Endometrial microvascular endothelial cells (primary cell): ENCODE results near the gene EOGT. TPM values are rescaled to one million over a fixed set of nuclear protein-coding genes. Genes with fewer than 3 reads are reported as not detected.

Experiments
- in situ Hi-C: cut with HindIII; loops from 2 replicates; pipeline ENCODE4 v1.10.0; 2017; ENCODE audit warnings: low sequenced_read_pairs, low pct_unique_long_range_greater_than_20kb; ENCODE audit errors: inconsistent ontology term
- total RNA-seq: library from RNA; depleted of rRNA; stranded (reverse); fragments of >200 nt; gene quantifications from one replicate; pipeline ENCODE4 v1.2.3, GENCODE V29; 2015; ENCODE audit errors: inconsistent ontology term

Gene EOGT
- total RNA-seq, 1 donor from 2014 or later = 103 TPM

DNA sequence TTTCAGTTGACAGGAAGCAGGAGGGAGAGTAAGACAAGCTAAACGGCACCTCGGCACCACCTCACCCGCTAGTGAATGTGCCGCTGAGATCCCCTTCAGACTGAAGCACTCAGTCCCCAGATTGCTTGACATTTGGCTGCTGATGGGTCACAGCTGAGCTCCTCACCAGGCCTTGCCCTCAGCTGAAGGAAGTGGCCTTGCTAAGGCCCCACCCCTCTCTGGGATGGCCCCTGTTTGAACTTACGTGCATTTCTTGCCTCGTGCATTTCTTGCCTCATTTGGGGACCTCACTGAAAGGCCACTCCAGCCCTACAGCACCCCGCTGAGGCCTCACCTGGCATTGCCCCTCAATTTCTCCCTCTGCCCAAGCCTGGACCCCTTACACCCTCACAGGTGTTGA lies 39.8 kb downstream of the EOGT start:
- in situ Hi-C loops = no loop called here

DNA sequence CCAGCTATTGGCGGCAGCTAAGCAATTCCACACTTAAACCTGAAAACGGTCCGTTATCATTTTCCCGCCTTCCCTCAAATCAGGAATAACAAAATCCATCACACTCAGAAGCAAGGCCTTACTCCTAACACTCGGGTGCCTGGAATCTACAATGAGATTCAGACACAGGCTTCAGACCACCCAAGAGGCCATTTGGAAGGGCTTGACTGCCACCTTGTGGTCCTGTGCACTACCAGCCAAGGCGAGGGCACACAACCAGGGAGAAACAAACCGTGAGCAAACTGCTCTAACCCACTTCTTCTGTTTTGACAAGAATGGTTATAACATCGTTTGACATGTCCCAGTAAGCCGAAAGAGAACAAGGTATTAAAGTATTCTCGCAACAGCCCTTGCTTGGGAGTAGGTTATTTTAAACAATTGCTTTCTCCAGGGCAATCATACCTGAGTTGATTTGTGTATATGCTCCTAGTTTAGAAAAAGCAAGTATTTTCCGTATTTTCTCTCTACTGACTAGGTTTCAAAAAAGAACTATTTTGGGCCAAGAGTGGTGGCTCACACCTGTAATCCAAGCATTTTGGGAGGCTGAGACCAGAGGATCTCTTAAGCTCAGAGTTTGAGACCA lies 41.0 kb downstream of the EOGT start:
- in situ Hi-C loops = no loop called here

DNA sequence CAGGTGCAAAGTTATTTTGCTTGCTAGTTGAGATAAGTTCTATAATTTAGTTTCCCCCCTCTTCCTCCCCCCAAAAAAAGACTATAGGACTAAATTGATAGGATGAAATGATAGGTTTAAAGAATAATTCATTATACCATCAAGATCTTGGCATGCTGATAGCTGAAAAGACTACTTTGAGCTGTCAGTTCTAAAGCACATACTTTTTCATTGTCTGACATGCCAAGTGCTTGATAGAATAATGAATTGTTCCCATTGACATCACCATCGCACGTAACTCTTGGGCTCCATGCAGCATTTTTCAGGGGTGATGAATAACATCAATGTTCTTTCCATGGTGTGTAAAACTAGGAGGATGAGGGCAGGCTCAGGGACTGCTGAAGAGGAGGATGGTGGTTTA lies 48.8 kb downstream of the EOGT start:
- in situ Hi-C loops = no loop called here

DNA sequence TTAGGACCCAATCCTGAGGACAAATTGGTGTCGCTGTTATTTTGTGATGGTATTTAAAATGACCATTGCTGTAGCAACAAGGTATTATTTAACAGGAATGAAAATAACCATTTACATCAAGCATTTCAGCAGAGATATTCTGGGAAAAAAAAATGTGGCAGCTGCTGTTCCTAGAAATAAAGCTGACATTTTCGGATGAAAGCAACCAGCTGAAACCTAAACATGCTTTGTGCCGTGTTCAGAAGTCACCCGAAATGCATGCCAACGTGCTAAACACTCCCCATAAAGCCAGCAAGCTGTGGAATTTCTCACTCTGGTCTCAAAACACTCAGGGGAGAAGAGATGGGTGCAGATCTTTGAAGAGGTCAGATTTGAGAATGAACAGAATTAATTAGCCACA lies 49.6 kb downstream of the EOGT start:
- in situ Hi-C loops = no loop called here

DNA sequence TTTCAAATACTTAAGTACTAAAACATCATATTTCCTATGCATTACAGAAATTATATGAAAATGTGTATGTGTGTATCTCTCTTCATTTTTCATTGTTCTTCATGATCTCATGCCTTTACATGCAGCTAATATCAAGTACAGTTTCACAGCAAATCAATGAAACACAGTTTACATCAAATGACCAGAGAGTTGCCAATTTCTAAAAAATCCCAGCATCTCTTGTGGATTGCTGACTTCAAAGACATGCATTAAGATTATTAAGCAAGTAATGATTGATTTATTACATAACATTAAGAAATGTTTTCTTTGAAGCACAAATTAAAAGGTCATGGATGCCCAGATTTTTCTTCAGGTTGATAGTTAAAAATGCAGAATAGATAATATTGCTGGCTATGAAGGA lies 50.1 kb downstream of the EOGT start:
- in situ Hi-C loops = no loop called here

DNA sequence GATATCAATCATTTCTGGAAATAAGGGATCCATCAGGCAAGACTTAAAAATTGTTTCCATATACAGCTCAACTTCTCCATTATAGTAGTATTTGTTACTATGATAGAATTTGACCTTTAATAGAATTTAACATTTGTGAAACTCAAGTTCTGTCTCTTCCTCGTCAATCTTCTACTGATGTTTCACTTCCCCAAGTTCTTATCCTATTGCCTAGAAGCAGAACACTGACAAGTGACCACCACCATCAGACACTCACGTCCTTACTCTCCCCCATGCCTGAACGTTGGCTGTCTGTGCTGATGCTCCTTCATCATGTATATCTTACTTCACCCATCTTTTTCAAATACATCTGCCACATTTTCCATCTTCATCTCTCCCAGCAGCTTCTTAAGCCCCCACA lies 54.6 kb downstream of the EOGT start:
- in situ Hi-C loops = no loop called here

DNA sequence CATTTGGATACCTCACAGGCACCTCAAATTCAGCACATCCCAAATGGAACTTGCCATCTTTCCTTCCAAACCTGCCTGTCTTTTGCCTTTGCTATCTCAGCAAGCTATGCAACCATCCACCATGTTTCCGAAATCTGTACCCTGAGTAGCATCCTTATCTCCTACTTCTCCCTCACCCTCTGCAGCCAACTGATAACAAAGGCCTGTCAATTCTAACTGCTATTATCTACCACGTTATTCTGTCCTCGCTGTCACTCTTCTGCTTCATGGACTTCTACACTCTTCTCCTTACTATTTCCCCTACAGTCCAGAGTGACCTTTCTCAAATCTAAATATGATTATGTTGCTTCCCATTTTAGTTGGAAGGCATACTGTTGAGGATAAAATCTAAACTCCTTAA lies 55.6 kb downstream of the EOGT start:
- in situ Hi-C loops = no loop called here

DNA sequence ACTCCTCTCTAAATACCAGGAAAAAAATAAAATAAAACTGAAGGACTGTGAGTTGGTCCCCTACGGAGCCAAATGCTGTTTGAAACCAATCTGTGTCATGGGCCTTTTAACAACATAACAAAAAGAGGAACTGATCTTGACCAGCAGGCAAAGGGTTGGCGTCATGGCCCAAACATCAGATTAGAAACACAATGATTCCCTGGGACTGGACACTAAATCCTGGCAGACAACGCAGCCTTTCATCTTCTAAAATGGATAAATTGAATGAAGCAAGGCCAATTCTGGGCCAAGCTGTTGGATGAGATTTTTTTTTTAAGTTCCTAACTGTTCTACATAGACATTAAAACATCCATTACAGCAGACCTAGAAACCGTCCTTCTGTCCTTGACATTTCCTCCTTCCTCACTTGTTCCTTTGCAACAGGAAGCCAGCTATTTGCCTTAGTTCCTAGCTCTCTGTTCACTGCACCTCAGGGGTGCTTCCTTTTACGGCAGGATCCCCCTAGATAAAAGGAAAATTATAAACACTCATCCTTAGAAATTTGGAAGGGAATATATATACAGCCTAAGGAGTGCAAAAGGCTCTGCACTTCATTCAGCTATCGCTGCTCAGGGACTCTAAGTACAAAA lies 59.6 kb downstream of the EOGT start:
- in situ Hi-C loops = no loop called here

DNA sequence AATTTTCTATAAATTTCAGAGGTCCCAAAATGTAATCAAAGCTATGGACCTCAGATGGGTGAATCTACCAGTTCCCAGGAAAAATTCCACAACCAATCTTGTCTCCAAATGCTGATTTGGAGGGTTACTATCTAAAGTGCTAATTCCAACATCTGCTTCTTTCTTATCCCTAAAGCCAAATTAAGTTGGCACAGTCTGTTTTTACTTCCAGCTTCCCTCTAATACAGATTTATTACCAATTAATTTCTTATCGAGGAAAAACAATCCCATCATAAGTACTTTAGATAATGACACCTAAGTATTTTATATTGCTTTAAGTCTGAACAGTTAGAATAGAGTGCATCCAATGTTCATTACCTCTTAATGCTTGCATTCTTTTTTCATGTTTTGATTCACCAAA lies 68.3 kb downstream of the EOGT start:
- in situ Hi-C loops = no loop called here

DNA sequence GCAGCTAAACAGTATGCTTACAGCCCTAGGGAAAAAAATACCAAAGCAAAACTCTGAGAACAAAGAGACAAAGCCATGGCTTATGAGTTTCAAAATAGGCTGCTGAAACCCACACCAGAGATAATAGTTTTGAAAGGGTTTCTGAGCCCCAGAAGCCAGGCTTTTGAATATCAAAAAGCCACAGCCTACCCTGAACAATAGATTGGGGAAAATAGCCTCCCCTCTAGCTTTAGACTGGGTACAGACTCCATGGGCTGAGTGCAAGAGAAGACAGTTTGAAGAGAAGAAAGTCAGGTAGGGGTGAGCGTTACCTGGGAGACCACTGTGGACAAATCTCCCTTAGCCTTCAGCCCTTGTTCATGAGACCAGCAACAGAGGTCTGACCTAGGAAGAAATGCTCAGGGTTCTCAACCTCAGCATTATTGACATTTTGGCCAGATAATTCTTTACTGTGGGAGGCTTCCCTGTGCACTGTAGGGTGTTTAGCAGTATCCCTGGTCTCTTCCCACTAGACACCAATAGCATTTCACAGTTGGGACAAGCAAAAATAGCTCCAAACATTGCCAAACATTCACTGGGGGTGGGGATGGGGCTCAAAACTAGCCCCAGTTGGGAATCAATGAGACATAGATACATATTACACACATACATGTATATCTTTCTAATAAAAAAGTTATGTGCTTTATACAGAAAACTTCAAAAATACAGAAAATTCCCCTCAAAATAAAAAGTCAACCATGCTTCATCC lies 69.6 kb downstream of the EOGT start:
- in situ Hi-C loops = no loop called here

DNA sequence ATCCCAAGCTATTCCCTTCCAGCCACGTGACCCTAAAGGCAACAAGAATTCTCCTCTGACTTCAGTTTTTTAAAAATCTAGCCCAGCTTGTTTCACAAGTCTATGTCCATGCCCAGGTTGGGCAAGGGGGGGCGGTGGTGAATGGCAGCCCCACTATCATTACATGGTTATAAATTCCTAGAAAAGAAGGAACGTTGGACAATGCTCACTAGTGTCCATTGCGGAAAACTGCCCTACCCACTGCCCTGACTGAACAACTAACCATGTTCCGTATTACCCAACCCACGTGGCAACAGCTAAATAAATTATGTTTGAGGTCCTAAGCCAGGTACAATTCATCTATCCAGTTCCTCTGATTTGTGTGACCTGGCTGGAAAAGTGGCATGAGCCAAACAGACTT lies 72.4 kb downstream of the EOGT start:
- in situ Hi-C loops = no loop called here

DNA sequence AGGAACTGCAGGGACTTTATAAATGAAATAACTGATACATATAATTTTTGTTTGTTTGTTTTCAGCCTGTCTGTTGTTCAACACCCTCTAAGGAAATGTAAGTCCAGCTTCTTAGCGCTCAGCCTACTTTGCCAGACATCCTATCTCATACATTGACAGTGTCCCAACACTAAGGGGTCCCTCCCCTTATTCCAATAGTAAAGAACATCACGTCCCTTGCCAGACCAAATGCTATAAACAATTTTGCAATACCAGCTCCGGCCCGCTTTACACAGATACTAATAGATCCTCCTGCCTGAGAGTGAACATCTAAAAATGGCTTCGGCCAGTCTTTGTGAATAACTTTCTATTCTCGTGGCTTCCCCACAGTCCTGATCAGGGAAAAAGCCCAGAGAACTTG lies 76.6 kb downstream of the EOGT start:
- in situ Hi-C loops = no loop called here

DNA sequence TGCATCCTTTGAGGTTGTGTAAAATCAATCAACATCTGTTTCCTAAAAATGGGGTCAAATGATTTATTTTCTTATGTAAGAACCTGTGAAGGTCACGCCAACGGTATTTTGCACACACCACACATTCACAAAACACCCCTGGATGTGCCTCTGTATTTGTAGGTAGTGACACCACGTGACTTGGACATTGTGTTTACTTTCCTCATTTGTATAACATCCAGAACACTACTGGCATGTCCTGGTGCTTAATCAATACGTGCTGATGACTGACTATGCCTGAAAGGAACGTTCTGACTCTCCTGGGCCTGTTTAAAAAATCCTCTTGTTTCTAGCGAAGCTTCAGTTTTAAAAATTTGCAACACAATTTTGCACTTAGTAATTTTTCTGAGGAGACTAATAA lies 77.7 kb downstream of the EOGT start:
- in situ Hi-C loops = no loop called here

DNA sequence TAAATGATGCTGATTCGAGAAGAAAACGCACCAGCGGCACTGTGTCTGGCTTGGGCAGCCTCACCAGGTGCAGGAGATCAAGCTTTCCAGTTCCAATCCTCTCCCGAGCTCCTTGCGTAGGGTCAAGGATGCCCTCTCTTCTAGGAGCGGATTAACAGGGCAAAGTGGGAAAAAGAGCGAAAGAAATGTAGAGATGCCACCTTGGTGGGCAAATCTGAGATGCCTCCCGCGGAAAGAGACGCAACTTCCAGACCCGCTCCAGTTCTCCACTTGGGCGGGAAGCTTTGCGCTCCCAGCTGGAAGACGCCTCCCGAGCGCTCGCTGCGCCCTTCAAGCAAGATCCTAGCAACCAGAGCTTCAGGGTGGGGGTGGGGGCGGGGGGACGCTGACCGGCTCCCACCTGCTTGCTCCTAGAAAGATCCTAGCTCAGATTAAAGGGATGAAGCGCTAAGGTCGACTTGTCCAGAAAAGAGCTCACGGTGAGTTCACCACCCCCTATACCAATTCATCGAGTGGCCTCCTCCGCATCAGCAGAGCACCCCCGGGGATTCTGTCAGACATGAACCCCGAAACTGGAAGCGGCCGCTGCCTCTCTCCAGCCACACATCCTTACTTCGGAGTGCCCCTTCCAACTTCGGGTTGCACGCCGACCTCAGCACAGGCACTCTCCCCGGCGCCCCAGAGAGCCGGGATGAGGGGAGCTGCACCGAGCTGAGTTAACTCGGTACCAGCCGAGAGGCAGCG lies 81.9 kb downstream of the EOGT start:
- in situ Hi-C loops = no loop called here

Other genes starting within 250 kb of the EOGT start
- gene TAFA4, start 81.1 kb downstream of the EOGT start, total RNA-seq = not detected
- gene TMF1, start 38.6 kb upstream of the EOGT start, total RNA-seq = 17.3 TPM
- gene UBA3, start 66.7 kb upstream of the EOGT start, total RNA-seq = 73.8 TPM
- gene ARL6IP5, start 71.3 kb upstream of the EOGT start, total RNA-seq = 135 TPM
- gene LMOD3, start 108.9 kb upstream of the EOGT start, total RNA-seq = not detected